ENCODE results near the gene CHMP3.
A peak's percentile ranks its signal among the peaks of the same experiment; 100 is the strongest.
"Not testable (repeated sequence)": the region's sequence is repeated elsewhere in the genome, so short reads cannot be mapped to it uniquely, and the experiment has no call there.

The CHMP3 gene

DNA sequence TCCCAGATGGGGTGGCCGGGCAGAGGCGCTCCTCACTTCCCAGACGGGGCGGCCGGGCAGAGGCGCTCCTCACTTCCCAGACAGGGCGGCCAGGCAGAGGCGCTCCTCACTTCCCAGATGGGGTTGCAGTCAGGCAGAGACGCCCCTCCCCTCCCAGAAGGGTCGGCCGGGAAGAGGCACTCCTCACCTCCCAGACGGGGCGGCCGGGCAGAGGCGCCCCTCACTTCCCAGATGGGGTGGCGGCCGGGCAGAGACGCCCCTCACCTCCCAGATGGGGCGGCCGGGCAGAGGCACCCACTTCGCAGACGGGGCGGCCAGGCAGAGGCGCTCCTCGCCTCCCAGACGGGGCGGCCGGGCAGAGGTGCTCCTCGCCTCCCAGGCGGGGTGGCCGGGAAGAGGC, 13.8 kb downstream of the CHMP3 start:
- not testable (repeated sequence) for DNase-seq

DNA sequence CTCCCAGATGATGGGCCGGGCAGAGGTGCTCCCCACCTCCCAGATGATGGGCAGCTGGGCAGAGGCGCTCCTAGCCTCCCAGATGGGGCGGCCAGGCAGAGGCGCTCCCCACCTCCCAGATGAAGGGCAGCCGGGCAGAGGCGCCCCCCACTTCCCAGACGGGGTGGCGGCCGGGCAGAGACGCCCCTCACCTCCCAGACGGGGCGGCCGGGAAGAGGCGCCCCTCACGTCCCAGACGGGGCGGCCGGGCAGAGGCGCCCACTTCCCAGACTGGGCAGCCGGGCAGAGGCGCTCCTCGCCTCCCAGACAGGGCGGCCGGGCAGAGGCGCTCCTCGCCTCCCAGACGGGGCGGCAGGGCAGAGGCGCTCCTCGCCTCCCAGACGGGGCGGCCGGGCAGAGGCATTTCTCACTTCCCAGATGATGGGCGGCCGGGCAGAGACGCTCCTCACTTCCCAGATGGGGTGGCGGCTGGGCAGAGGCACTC, 14.3 kb downstream of the CHMP3 start:
- not testable (repeated sequence) for DNase-seq

DNA sequence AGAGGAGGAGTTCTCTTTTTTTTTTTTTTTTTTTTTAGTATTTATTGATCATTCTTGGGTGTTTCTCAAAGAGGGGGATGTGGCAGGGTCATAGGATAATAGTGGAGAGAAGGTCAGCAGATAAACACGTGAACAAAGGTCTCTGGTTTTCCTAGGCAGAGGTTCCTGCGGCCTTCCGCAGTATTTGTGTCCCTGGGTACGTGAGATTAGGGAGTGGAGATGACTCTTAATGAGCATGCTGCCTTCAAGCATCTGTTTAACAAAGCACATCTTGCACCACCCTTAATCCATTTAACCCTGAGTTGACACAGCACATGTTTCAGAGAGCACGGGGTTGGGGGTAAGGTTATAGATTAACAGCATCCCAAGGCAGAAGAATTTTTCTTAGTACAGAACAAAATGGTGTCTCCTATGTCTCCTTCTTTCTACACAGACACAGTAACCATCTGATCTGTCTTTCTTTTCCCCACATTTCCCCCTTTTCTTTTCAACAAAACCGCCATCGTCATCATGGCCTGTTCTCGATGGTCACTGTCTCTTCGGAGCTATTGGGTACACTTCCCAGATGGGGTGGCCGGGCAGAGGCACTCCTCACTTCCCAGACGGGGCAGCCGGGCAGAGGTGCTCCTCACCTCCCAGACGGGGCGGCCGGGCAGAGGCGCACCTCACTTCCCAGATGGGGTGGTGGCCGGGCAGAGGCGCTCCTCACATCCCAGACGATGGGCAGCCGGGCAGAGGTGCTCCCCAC, 14.9 kb downstream of the CHMP3 start:
- DNase-seq, result not testable (repeated sequence)

DNA sequence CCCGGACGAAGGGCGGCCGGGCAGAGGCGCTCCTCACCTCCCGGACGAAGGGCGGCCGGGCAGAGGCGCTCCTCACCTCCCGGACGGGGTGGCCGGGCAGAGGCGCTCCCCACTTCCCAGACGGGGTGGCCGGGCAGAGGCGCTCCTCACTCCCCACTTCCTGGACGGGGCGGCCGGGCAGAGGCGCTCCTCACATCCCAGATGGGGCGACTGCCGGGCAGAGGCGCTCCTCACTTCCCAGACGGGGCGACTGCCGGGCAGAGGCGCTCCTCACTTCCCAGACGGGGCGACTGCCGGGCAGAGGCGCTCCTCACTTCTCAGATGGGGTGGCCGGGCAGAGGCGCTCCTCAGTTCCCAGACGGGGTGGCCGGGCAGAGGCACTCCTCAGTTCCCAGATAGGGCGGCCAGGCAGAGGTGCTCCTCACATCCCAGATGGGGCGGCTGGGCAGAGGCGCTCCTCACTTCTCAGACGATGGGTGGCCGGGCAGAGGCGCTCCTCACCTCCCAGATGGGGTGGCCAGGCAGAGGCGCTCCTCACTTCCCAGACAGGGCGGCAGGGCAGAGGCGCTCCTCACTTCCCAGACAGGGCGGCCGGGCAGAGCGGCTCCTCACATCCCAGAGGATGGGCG, 17.8 kb downstream of the CHMP3 start:
- not testable (repeated sequence) for DNase-seq

DNA sequence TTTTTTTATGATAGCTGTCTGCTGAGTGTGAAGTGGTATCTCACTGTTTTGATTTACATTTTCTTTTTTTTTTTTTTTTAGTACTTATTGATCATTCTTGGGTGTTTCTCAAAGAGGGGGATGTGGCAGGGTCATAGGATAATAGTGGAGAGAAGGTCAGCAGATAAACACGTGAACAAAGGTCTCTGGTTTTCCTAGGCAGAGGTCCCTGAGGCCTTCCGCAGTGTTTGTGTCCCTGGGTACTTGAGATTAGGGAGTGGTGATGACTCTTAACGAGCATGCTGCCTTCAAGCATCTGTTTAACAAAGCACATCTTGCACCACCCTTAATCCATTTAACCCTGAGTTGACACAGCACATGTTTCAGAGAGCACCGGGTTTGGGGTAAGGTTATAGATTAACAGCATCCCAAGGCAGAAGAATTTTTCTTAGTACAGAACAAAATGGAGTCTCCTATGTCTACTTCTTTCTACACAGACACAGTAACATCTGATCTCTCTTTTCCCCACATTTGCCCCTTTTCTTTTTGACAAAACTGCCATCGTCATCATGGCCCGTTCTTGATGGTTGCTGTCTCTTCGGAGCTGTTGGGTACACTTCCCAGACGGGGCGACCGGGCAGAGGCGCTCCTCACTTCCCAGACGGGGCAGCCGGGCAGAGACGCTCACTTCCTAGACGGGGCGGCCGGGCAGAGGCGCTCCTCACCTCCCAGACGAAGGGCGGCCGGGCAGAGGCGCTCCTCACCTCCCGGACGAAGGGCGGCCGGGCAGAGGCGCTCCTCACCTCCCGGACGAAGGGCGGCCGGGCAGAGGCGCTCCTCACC, 18.8 kb downstream of the CHMP3 start:
- not testable (repeated sequence) for DNase-seq

DNA sequence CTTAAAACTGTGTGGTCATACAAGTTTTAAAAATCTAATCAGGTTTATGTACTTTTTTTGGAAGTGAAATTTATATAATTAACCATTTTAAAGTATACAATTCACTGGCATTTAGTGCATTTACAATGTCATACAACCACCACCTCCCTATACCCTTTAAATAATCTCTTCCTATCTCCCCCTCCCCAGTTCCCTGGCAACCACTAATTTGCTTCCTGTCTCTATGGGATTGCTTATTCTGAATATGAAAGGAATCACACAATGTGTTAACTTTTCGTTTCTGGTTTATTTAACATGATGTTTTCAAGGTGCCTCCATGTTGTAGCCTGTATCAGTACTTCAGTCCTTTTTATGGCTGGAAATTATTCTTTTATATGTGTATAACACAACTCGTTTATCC, 19.4 kb downstream of the CHMP3 start:
- peak in 1 of 2 experiments; percentile 44 for DNase-seq

DNA sequence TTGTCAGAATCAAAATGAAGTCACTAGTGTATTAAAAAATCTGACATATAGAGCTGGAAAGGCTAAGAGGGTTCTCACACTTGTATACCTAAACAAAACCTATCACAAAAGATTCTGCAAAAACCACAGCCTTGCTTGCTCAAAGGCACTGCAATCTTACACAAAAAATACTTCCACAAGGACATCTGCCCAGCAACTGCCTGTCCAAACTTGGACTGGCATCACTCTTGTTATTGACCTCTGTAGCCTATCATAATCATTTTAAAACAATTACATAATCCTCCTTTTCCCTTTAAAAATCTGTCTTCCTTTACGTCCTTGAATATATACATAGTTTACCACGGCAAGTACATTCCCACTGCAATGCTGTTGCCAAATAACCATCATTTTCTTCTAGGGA, 19.9 kb downstream of the CHMP3 start:
- no peak for DNase-seq

DNA sequence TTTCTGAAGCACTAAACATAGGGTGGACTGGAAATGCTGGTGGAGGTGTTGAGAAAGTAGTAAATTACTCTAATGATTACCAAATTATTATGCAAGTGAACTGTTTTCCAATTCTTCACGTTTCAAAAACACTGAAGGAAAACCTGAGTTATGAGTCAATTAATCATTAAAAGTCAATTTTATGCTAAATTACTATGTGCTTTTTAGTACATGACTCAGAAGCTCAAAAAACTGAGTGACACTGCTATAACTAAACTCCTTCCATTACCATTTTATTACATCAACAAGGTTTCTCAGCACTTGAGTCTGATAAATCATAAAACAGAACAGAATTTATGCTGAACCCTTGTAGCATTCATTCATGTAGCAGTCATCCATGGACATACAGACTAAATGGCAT, 20.4 kb downstream of the CHMP3 start:
- no peak for DNase-seq

DNA sequence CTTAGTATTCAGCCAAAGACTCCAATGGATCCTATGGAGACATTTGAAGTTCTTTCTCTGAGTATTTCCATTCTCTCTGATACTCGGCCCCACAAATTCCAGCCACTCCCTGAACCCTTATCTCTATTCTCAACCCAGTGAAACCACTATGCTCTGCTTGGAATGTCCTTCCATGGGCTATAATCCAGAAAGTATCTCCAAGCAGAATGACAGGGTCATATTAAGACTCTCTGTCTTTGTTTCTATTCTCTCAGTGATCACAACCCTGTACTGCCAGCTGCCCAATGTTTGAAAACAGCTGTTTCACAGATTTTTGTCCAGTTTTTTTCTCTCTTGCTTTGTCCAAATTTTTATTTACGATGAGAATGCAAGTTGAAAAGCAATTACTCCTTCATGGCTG, 21.9 kb downstream of the CHMP3 start:
- DNase-seq, result no peak

DNA sequence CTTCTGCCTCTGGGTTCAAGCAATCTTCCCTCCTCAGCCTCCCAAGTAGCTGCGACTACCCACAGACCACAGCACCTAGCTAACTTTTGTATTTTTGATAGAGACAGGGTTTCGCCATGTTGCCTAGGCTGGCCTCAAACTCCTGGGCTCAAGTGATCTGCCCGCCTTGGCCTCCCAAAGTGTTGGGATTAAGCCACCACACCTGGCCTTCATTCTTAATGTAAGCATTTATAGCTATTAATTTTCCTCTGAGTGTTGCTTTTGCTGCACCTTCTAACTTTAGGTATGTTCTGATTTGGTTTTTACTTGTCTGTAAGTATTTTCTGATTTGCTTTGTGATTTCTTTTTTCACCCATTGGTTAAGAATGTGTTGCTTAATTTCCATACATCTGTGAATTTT, 29.7 kb downstream of the CHMP3 start:
- no peak for DNase-seq

DNA sequence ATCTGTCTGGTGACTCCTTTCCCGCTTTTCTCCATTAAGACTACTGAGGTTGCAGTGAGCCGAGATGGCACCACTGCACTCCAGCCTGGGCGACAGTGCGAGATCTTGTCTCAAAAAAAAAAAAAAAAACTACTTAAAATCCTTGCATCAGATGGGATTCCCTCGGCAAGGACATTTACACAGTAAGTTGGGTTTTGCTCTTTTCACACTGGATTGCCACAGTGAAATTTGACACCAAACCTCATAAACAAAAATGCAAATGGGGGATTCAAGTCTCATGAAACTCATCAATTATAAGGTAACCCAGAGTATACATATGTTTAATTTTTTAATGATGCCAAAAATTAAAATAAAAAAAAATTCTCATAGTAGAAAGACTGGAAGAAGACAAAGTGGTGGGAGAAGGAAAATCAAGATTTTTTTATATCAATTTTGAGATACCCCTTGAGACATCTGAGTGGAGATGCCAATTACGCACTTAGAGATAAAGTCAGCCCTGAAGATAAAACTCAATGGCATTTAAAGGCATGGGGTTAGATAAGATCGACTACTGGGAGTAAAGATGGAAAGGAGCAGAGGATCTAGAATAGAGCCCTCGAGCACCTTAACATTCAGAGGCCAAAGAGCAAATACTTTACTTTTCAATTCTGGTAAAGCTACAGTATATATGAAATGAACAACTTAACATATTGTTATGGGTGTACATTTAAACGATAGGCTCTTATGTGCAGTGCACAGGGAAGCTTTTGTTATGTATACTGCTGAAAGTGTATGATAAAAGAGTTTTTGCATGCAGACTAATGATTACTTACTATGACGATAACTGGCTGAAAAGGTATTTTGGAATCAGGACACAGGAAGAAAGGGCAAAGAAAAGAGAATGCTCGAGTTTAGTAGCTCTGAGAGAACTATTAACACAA, 37.6 kb downstream of the CHMP3 start:
- DNase-seq, result no peak

DNA sequence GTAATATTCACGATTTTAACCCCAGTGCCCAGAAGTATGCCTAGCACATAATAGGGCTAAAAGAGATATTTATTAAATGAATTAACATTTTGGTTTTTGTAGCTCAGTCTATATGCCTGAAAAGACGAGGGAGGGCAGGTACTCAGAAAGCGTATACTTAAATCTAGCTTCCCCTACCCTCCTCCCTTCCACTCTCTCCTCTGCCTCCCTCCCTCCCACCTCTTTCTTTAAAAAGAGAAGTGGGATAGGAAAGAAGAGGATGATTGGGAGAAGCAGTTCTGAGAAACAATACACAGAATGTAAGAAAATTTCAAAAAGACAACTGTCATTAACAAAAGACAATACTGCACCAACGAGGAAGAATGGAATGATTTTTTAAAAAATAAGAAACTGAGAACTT, 39.8 kb downstream of the CHMP3 start:
- DNase-seq, result no peak

DNA sequence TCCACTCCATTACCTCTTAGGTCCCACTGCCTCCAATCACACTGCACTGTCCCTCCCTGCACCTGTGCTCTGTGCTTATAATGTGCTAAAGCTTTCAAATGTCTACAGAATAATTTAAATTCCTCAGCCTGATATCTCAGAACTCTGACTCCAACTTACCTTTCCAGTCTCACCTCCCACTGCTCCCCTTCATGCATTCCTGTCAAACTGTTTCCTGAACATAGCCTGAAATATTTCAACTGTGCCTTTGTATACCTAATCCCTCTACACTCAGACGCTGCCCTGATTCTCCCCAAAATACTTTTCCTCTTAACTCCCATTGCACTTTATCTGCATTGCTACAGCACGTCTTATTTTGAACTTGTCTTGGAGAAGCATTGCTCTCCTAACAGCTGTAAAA, 40.5 kb downstream of the CHMP3 start:
- no peak for DNase-seq

DNA sequence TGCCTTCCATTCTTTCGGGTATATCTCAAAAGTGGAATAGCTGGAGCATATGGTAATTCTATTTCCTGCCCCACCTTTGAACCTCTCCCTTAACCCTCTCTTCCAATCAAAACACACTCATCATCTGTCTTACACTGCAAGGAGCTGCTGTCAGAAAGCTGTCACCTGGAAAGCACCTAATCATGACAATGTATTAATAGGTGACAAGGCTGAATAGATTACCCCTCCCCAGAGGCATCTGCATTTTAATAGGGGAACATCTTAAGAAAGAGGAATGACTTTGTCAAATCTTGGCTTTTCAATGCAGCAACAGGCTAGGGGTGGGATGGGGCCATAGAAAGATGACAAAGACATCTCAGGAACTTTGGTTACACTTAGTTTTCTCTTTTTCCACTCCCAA, 41.3 kb downstream of the CHMP3 start:
- no peak for DNase-seq

DNA sequence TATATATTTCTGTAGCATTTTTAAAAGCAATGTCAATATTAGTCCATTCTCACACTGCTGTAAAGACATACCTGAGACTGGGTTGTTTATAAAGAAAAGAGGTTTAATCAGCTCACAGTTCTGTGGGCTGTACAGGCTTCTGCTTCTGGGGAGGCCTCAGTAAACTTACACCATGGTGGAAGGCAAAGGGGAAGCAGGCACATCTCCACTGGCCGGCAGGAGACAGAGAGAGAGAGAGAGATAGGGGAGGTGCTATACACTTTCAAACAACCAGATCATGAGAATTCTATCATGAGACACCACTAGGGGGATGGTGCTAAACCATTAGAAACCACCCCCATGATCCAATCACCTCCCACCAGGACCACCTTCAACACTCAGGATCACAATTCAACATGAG, 43.1 kb downstream of the CHMP3 start:
- no peak for DNase-seq

DNA sequence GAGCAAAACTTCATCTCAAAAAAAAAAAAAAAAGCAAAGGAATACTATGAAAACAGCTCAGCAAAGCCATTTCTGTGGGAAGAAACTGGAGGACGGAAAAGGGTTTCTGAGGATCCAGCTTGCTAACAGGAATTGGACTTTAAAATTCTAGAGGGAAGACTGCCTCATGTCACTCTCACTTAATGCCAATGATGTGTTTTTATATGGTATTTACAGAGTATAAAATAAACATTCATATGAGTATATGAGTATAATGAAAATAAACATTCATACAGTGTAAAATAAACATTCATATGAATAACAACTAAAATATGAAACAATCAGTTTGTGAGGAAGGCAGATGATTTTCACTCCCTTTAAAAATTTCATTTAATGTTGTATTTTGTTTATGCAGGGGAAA, 43.9 kb downstream of the CHMP3 start:
- no peak for DNase-seq

DNA sequence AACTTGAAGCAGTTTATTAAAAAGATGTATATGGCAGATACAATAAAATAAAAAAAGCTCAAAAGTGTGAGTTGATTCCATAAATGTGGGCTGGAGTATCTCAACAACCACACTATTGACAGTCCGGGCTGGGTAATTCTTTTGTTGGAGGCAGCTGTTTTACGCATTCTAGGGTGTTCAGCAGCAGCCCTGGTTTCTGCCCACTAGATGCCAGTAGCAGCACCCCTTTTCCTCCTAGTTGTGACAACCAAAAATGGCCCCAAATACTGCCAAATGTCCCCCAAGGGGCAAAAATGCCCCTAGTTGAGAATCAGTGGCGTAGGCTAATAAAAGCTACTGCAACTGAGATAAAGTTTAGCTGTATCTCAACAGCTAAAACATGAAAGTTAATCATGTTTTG, 44.8 kb downstream of the CHMP3 start:
- peak in 1 of 2 experiments; percentile 18 for DNase-seq

DNA sequence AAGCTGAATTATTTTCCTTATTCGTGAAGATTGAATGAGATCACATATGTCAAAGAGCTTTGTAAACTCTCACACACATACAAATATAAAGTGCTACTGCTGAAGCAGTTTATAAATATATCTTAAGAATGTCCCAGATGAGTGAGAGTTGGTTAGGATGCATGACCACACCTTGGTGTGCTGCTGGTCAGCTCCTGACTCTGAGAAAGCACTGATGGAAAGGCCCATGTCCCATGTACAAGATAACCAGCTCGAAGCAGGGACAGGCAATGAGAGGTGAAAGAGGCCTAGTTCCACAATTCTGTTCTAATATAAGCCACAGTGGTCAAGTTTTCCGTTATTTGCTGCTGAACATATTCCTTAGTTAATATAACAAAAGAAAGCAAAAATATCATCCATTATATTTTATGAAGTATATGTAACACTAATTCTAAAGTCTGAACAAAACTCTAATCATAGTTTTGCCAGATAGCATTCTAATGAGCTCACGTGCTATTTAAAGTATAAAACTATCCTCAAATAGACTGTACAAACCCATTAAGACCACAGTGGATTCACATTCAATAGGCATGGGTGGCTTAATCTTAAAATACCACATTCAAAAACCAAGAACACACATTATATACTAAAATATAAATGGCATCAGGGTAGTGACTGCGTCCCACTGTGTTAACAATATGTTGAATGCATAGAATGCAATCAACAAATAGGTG, 49.1 kb downstream of the CHMP3 start:
- DNase-seq, result no peak

DNA sequence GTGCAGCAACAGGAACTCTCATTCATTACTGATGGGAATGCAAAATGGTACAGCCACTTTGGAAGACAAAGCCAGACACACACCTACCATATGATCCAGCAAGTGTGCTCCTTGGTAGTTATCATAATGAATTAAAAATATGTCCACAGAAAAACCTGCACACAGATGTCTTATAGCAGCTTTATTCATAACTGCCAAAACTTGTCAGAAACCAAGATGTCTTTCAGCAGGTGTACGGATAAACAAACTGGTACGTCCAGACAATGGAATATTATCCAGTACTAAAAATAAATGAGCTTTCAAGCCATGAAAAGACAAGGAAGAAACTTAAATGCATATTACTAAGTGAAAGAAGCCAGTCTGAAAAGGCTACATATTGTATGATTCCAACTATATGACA, 50.4 kb downstream of the CHMP3 start:
- DNase-seq, result no peak

DNA sequence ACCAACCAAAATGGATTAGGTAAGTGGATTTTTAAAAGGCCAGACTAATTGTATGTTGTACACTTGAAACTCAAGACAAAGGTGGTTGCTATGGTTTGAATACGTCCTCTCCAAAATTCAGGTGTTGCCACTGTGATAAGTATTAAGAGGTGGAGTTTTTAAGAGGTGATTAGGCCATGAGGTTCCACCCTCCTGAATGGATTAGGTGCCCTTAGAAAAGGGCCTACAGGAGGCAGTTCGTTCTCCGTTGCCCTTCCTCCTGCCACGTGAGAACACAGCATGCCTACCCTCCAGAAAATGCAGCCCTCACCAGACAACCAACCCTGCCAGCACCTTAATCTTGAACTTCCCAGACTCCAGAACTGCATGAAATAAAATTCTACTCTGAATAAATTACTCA, 51.2 kb downstream of the CHMP3 start:
- peak in 1 of 2 experiments; percentile 25 for DNase-seq

DNA sequence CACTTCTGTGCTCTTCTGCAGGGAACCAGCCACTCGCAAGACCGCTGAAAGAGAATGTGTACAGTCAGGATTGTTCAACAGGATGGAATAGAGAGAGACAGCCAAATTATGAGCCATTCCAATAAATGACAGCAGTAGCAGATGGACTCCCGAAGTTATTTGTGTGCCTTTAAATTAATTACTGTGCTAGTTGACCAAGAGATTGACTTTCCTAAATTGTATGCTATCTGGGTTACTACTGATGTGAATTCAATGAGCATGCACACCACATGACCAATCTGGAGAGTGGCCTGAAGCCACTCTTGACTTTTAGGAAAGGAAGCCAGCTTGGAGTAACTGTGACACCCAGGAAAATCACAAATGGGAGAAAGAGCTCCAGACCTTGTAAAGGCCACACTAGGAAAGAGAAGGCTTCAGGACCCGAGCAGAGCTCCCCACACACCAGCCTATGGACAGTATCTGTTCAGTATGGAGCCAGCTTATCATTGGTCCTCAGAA, 52.8 kb downstream of the CHMP3 start:
- no peak for DNase-seq

DNA sequence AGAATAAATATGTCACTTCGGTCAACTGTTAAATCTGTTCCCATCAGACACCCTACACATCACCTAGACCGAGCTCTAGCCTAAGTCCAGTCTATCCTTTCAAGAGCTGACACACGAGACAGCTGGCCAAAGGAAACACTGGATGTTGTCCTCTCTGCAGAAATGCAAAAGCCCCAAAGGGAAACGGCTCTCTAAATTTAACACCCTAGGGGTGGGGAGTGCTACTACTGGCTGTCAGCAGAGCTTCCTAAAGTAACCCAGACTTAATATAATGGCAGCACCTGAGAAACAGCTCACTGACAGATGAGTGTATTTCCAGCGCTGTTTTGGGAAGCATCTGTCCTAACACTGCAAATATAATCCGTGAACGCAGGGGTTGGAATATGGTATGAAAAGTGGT, 55.6 kb downstream of the CHMP3 start:
- DNase-seq, result no peak

All from NCI-H2081 (cell line).